ENCODE data around the gene DNAAF5.

- TF ChIP-seq CTCF (conservative IDR thresholded peaks at IDR 0.05; ENCODE audit: low read length) (no peak), EZH2phosphoT487 (IDR thresholded peaks at IDR 0.05; ENCODE audit: borderline replicate concordance) (no peak)
Measured at GRCh38 chr7:751826-752225, 25.3 kb downstream of the DNAAF5 start.
